KBM-7 (cell line): ENCODE measurements around the gene PPP4R3A.
"Not testable (repeated sequence)": the region's sequence is repeated elsewhere in the genome, so short reads cannot be mapped to it uniquely, and the experiment has no call there.

Experiments used
- DNase-seq: peaks from one replicate; pipeline ENCODE4 v3.0.0-alpha.2; 2015
- in situ Hi-C: fragments of 300-500 bp; cut with MboI; formaldehyde crosslinking; loops from 2 replicates; pipeline ENCODE4 v1.14.3; 2020; ENCODE audit warnings: low sequenced_read_pairs, low pct_unique_long_range_greater_than_20kb, mixed read lengths

PPP4R3A gene

GRCh38 chr14:91509083-91509877 lies 830 bp downstream of the PPP4R3A start:
- in situ Hi-C loops, result no loop called here
- peak; percentile 56 for DNase-seq

DNA sequence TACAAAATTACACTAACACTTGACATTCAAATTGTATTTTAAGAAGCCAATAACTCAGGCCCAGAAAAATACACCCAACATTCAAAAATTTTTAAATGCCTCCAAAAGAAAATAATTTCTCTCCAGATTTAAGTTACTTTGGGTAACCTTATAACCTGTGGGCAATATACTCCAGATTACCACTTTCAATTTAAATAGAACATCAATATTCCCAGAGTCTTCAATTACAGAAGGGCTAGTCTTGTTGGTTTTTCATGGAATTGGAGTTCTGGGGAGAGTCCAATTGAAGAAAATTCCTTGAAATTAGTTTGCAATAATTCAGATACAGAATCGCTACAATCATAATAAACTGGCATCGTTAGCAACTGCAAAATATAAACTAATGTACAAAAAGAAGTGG lies 2.0 kb downstream of the PPP4R3A start:
- DNase-seq, result no peak
- in situ Hi-C loops, result no loop called here

GRCh38 chr14:91506226-91506625 lies 3.9 kb downstream of the PPP4R3A start:
- DNase-seq, result no peak
- in situ Hi-C loops, result no loop called here

DNA sequence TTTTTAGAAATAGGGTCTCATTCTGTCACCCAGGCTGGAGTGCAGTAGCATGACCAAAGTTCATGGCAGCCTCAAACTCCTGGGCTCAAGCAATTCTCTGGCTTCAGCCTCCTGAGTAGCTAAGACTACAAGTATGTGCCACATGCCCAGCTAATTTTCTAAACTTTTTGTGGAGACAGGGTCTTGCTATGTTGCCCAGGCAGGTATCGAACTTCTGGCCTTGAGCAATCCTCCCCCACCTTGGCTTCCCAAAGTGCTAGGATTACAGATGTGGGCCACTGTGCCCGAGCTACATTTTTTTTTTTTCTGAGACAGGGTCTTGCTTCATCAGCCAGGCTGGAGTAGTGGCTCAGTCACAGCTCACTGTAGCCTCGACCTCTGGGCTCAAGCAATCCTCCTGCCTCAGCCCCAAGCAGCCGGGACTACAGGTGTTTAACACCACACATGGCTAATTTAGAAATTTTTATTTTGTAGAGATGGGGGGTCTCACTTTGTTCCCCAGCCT lies 7.1 kb downstream of the PPP4R3A start:
- in situ Hi-C loops, result no loop called here
- DNase-seq, result no peak

GRCh38 chr14:91501951-91502930 lies 7.9 kb downstream of the PPP4R3A start:
- in situ Hi-C loops, result no loop called here
- DNase-seq, result no peak

- DNase-seq, result no peak
- in situ Hi-C loops, result no loop called here
Measured at GRCh38 chr14:91501348-91501747, 8.8 kb downstream of the PPP4R3A start.

GRCh38 chr14:91496790-91497189 lies 13.3 kb downstream of the PPP4R3A start:
- DNase-seq, result no peak

DNA sequence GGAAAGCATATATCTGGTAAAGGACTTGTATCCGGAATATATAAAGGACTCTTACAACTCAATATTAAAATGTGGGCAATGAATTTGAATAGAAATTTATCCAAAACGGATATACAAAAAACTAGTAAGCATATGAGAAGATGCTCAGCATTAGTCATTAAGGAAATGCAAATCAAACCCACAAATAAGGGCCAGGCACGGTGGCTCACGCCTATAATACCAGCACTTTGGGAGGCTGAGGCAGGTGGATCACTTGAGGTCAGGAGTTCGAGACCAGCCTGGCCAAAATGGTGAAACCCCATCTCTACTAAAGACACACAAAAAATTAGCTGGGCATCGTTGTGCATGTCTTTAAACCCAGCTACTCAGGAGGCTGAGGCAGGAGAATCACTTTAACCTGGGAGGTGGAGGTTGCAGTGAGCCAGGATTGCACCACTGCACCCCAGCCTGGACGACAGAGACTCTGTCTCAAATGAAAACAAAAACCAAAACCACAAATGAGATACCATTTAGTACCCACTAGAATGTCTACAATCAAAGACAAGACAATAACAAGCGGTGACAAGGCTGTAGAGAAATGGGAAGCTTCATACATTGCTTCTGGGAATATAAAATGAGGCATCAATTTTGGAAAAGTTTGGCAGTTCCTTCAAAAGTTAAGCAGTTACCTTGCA lies 15.6 kb downstream of the PPP4R3A start:
- in situ Hi-C loops, DNase-seq: not testable (repeated sequence)

More at GRCh38 chr14:91496790-91497189, 13.3 kb downstream of the PPP4R3A start:
- in situ Hi-C loops, result no loop called here

DNA sequence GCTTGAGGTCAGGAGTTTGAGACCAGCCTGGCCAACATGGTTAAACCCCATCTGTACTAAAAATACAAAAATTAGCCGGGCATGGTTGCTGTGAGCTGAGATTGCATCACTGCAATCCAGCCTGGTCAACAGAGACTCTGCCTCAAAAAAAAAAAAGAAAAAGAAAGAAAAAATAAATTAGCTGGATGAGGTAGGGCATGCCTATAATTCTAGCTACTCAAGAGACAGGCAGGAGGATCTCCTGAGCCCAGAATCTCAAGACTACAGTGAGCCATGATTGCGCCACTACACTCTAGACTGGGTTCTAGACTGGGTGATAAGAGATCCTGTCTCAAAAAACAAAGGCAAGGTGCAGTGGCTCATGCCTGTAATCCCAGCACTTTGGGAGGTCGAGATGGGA lies 16.9 kb downstream of the PPP4R3A start:
- in situ Hi-C loops, result no loop called here
- no peak for DNase-seq

DNA sequence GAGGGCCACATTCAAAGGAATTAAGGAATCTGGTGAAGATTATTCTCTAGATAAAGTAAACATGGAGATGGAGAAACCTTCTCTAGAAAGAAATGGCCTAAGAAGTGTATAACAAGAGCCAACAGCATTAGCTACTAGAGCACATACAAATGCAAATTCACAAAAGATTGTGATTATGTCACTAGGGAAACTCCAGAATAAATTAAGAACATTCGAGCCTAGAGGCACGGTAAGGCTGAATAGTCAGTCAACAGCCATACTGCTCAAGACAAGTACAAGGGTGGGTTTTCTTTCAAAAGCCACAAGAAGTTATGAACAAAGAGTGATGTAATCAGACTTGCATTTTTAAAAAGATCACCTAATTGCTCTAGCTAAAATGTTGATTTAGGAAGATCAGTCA lies 25.4 kb downstream of the PPP4R3A start:
- DNase-seq, result no peak
- in situ Hi-C loops, result no loop called here

GRCh38 chr14:91484186-91484585 lies 25.9 kb downstream of the PPP4R3A start:
- in situ Hi-C loops, result no loop called here
- DNase-seq, result no peak

DNA sequence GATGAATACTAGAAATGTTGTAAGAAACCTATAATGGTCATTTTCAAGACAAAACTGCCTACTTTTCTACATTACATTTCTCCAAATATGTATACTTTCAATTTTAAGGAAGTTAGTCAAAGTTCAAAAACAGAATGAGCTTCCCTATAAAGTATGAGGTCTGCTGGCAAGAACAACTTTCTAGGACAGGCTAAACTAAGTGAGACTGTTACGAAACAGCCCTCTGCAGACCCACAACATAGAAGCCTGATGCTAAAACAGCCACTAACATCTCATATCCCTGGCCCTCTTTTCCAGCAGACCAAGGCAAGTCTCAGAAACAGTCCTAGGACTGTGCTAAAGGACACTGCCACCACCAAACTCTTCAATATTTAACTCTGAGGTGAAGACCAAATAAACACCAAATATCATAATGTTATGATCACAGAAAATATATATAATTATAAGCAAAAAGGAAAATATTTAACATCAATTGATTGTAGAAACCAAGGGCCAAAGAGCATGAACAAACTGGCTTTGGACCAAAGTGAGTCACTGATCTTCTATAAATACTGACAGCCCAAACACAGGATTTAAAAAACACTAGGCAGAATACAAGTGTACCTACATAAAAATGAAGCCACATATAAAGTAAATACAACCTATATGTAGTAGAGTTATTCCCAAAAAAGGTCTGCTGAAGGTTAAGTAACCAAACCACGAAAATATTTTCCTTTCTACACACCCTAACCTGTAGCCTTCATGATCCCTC lies 27.7 kb downstream of the PPP4R3A start:
- peak; percentile 60 for DNase-seq
- in situ Hi-C loops, result no loop called here

GRCh38 chr14:91477388-91477787 lies 32.7 kb downstream of the PPP4R3A start:
- in situ Hi-C loops, result no loop called here
- DNase-seq, result no peak

- in situ Hi-C loops, result no loop called here
Measured at GRCh38 chr14:91473046-91473445, 37.1 kb downstream of the PPP4R3A start.

GRCh38 chr14:91470216-91470615 lies 39.9 kb downstream of the PPP4R3A start:
- DNase-seq, result no peak
- in situ Hi-C loops, result no loop called here

More at GRCh38 chr14:91473046-91473445, 37.1 kb downstream of the PPP4R3A start:
- DNase-seq, result no peak

- DNase-seq, result no peak
- in situ Hi-C loops, result no loop called here
Measured at GRCh38 chr14:91466192-91466591, 43.9 kb downstream of the PPP4R3A start.

- DNase-seq, result no peak
- in situ Hi-C loops, result no loop called here
Measured at GRCh38 chr14:91464615-91465205, 45.4 kb downstream of the PPP4R3A start.

GRCh38 chr14:91458612-91459011 lies 51.5 kb downstream of the PPP4R3A start:
- in situ Hi-C loops, result no loop called here
- no peak for DNase-seq
